ENCODE data around the gene MLYCD. TPM values are rescaled to one million over a fixed set of nuclear protein-coding genes. Genes with fewer than 3 reads are reported as not detected.

Gene MLYCD
- total and polyA plus RNA-seq, 4 donors: 4.1 to 7.7 (median 4.8) TPM

- H3K27me3 ChIP-seq (ENCODE audit: control insufficient read depth, insufficient read depth, low read length): peaks cover 2% of the 10 kb centered on the region
- H3K9me3 ChIP-seq (ENCODE audit: control insufficient read depth, insufficient read depth, low read length): no peaks in the 10 kb centered on the region
- H3K36me3 ChIP-seq (ENCODE audit: control insufficient read depth, insufficient read depth, low read length): peaks cover 22% of the 10 kb centered on the region
- peaks cover 21% of the 10 kb centered on the region for H3K4me1 ChIP-seq (ENCODE audit: control insufficient read depth, insufficient read depth, low read length)
- WGBS (ENCODE audit: insufficient coverage): 40% methylated on average over 1 of the region's 2 CpGs
- H3K4me3 ChIP-seq (ENCODE audit: low read depth, low read length): no peak overlapping the region
- no peak for DNase-seq (ENCODE audit: low read depth in 4 of 6, low spot score in 6 of 6)
- H3K27ac ChIP-seq (ENCODE audit: low read depth, low read length): no peak overlapping the region
These were observed 68.2 kb downstream of the MLYCD start for GRCh38 chr16:83967091-83967490.

DNA sequence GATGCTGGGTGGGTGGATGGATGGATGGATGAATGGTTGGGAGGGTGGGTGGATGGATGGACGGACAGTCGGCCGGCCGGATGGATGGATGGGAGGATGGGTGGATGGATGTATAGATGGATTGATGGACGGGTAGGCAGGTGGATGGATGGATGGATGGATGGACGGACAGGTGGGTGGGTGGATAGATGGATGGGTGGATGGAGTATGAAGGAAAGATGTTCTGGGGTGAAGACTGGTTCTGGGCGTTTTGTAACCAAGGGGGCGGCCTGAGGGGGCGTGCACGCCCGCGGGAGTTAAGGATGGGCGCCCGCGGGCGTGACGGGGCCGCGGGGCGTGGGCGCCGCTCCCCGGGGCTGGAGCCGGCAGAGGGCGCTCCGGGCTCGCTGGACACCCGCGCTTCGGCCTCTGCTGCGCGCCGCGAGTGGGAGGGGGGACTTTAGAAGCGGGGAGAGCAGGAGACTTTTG, 69.0 kb downstream of the MLYCD start, which contains the start of gene NECAB2:
TSS of gene NECAB2 (plus strand) at position 407 of the 468 bp plus-strand sequence. CDS start 405 bp downstream, outside the sequence.
- Histone ChIP-seq H3K4me3 (ENCODE audit: low read depth, low read length) (peak within 1 kb of the TSS; percentile 32), H3K27ac (ENCODE audit: low read depth, low read length) (no peak within 1 kb of the TSS)

DNA sequence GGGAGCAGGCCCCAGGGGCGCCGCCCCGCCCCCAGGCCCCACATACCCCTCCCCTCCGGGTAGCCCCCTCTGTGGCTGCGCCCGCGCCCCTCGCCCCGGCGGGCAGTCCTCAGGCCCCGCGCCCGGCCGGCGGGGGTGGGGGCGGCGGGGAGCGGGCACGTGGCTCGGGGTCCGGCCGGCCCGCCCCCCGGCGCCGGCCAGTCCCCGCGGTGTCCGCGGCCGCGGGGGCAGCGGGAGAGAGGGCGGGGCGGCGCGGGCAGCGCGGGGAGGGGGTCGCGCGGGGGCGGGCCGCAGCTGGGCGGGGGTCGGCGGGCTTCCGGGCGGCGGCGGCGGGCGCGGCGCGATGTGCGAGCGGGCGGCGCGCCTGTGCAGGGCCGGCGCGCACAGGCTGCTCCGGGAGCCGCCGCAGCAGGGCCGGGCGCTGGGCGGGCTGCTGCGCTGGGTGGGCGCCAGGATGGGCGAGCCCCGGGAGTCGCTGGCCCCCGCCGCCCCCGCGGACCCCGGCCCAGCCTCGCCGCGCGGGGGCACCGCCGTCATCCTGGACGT, 69.5 kb downstream of the MLYCD start:
- no peak overlapping the region for H3K4me3 ChIP-seq (ENCODE audit: low read depth, low read length)
- no peak overlapping the region for H3K27ac ChIP-seq (ENCODE audit: low read depth, low read length)
- H3K27me3 ChIP-seq (ENCODE audit: control insufficient read depth, insufficient read depth, low read length): peaks cover 2% of the 10 kb centered on the region
- peak in 1 of 6 donors; percentile 36 for DNase-seq (ENCODE audit: low read depth in 4 of 6, low spot score in 6 of 6)
- no peaks in the 10 kb centered on the region for H3K9me3 ChIP-seq (ENCODE audit: control insufficient read depth, insufficient read depth, low read length)
- under 1% methylated on average over 73 of the region's 87 CpGs for WGBS (ENCODE audit: insufficient coverage)
- peaks cover 19% of the 10 kb centered on the region for H3K36me3 ChIP-seq (ENCODE audit: control insufficient read depth, insufficient read depth, low read length)
- peaks cover 21% of the 10 kb centered on the region for H3K4me1 ChIP-seq (ENCODE audit: control insufficient read depth, insufficient read depth, low read length)

More for the DNA sequence above, 69.0 kb downstream of the MLYCD start, which contains the start of gene NECAB2:
- peaks cover 21% of the 10 kb centered on the region for H3K36me3 ChIP-seq (ENCODE audit: control insufficient read depth, insufficient read depth, low read length)
- H3K27me3 ChIP-seq (ENCODE audit: control insufficient read depth, insufficient read depth, low read length): peaks cover 2% of the 10 kb centered on the region
- 23% methylated on average over 18 of the region's 35 CpGs for WGBS (ENCODE audit: insufficient coverage)
- DNase-seq (ENCODE audit: low read depth in 4 of 6, low spot score in 6 of 6): peak in 3 of 6 donors; percentile 38 to 82 (median 75)
- H3K4me1 ChIP-seq (ENCODE audit: control insufficient read depth, insufficient read depth, low read length): peaks cover 21% of the 10 kb centered on the region
- H3K9me3 ChIP-seq (ENCODE audit: control insufficient read depth, insufficient read depth, low read length): no peaks in the 10 kb centered on the region

- H3K36me3 ChIP-seq (ENCODE audit: control insufficient read depth, insufficient read depth, low read length): peaks cover 19% of the 10 kb centered on the region
- peak overlapping the region; percentile 32 for H3K4me3 ChIP-seq (ENCODE audit: low read depth, low read length)
- 3% methylated on average over 42 of the region's 45 CpGs for WGBS (ENCODE audit: insufficient coverage)
- H3K9me3 ChIP-seq (ENCODE audit: control insufficient read depth, insufficient read depth, low read length): no peaks in the 10 kb centered on the region
- no peak overlapping the region for H3K27ac ChIP-seq (ENCODE audit: low read depth, low read length)
- peaks cover 2% of the 10 kb centered on the region for H3K27me3 ChIP-seq (ENCODE audit: control insufficient read depth, insufficient read depth, low read length)
- no peak for DNase-seq (ENCODE audit: low read depth in 4 of 6, low spot score in 6 of 6)
- H3K4me1 ChIP-seq (ENCODE audit: control insufficient read depth, insufficient read depth, low read length): peaks cover 25% of the 10 kb centered on the region
These were observed 70.2 kb downstream of the MLYCD start for GRCh38 chr16:83968891-83969649.

DNA sequence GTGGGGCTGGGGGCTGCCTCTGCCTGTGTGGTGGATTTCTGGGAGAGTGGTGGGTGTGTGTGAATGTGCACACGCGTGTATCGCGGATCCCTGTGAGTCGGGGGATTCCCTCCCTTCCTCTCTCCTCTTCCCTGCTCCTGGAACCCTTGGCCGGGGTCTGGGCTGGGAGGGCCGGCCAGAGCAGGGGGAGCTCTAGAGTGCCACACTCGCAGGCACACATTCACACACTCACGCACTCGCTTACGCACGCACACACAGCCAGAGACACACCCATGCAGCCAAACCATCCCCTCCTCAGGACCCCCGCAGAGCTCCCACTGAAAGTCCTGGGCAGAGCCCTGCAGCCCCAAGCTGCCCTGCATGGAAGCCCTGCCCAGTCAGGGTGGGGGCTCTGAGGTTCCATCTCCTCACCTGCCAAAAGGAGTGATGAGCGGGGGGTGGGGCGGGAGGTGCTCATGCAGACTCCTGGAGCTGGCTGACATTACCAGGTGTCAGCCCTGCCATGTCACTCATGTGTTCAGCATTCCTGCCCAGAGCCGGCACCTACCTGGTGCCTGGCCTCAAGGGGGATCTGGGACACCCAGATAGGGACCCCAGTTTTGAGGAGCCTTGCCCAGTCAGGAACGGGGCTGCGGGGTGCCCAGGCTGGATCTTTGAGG, 71.0 kb downstream of the MLYCD start:
- H3K27ac ChIP-seq (ENCODE audit: low read depth, low read length): no peak overlapping the region
- WGBS (ENCODE audit: insufficient coverage): 53% methylated on average over 14 of the region's 18 CpGs

GRCh38 chr16:83970430-83970815, 71.5 kb downstream of the MLYCD start:
- H3K4me1 ChIP-seq (ENCODE audit: control insufficient read depth, insufficient read depth, low read length): peaks cover 32% of the 10 kb centered on the region
- peaks cover 14% of the 10 kb centered on the region for H3K36me3 ChIP-seq (ENCODE audit: control insufficient read depth, insufficient read depth, low read length)
- no peaks in the 10 kb centered on the region for H3K9me3 ChIP-seq (ENCODE audit: control insufficient read depth, insufficient read depth, low read length)
- no peak overlapping the region for H3K27ac ChIP-seq (ENCODE audit: low read depth, low read length)
- H3K27me3 ChIP-seq (ENCODE audit: control insufficient read depth, insufficient read depth, low read length): peaks cover 2% of the 10 kb centered on the region
- DNase-seq (ENCODE audit: low read depth in 4 of 6, low spot score in 6 of 6): no peak
- no peak overlapping the region for H3K4me3 ChIP-seq (ENCODE audit: low read depth, low read length)
- 69% methylated on average over 1 of the region's 6 CpGs for WGBS (ENCODE audit: insufficient coverage)

More for the DNA sequence above, 71.0 kb downstream of the MLYCD start:
- DNase-seq (ENCODE audit: low read depth in 4 of 6, low spot score in 6 of 6): no peak
- Histone ChIP-seq H3K9me3 (ENCODE audit: control insufficient read depth, insufficient read depth, low read length) (no peaks in the 10 kb centered on the region), H3K4me3 (ENCODE audit: low read depth, low read length) (no peak overlapping the region), H3K27me3 (ENCODE audit: control insufficient read depth, insufficient read depth, low read length) (peaks cover 2% of the 10 kb centered on the region), H3K36me3 (ENCODE audit: control insufficient read depth, insufficient read depth, low read length) (peaks cover 19% of the 10 kb centered on the region), H3K4me1 (ENCODE audit: control insufficient read depth, insufficient read depth, low read length) (peaks cover 30% of the 10 kb centered on the region)

GRCh38 chr16:83971165-83972130, 72.5 kb downstream of the MLYCD start:
- Histone ChIP-seq H3K27me3 (ENCODE audit: control insufficient read depth, insufficient read depth, low read length) (peaks cover 2% of the 10 kb centered on the region), H3K36me3 (ENCODE audit: control insufficient read depth, insufficient read depth, low read length) (peaks cover 9% of the 10 kb centered on the region), H3K9me3 (ENCODE audit: control insufficient read depth, insufficient read depth, low read length) (no peaks in the 10 kb centered on the region), H3K4me3 (ENCODE audit: low read depth, low read length) (no peak overlapping the region), H3K4me1 (ENCODE audit: control insufficient read depth, insufficient read depth, low read length) (peaks cover 34% of the 10 kb centered on the region), H3K27ac (ENCODE audit: low read depth, low read length) (no peak overlapping the region)
- no peak for DNase-seq (ENCODE audit: low read depth in 4 of 6, low spot score in 6 of 6)
- WGBS (ENCODE audit: insufficient coverage): 74% methylated on average over 19 of the region's 27 CpGs

- H3K4me1 ChIP-seq (ENCODE audit: control insufficient read depth, insufficient read depth, low read length): peaks cover 34% of the 10 kb centered on the region
- WGBS (ENCODE audit: insufficient coverage): 80% methylated on average over 17 of the region's 19 CpGs
- H3K9me3 ChIP-seq (ENCODE audit: control insufficient read depth, insufficient read depth, low read length): no peaks in the 10 kb centered on the region
- no peak overlapping the region for H3K27ac ChIP-seq (ENCODE audit: low read depth, low read length)
- H3K36me3 ChIP-seq (ENCODE audit: control insufficient read depth, insufficient read depth, low read length): peaks cover 9% of the 10 kb centered on the region
- peaks cover 2% of the 10 kb centered on the region for H3K27me3 ChIP-seq (ENCODE audit: control insufficient read depth, insufficient read depth, low read length)
- H3K4me3 ChIP-seq (ENCODE audit: low read depth, low read length): no peak overlapping the region
- DNase-seq (ENCODE audit: low read depth in 4 of 6, low spot score in 6 of 6): no peak
These were observed 73.5 kb downstream of the MLYCD start for GRCh38 chr16:83972256-83973008.

Data from spinal cord (tissue), 10 donors.